Epithelial cell of proximal tubule (primary cell): ENCODE measurements around the gene REPS2. TPM values are rescaled to one million over a fixed set of nuclear protein-coding genes. Genes with fewer than 3 reads are reported as not detected.

Experiments
- DNase-seq: peaks from one replicate; pipeline ENCODE4 v3.0.0-alpha.2; 2011; ENCODE audit warnings: low read depth
- H3K4me3 ChIP-seq: 2 replicates; pipeline ENCODE4 v1.5.1; 2011; ENCODE audit warnings: low read depth, mild to moderate bottlenecking, low read length
- total RNA-seq: library from RNA; depleted of rRNA; stranded (reverse); fragments of >200 nt; gene quantifications from 2 replicates; pipeline ENCODE4 v1.2.3, GENCODE V29; 2015
- TF ChIP-seq, protein P1 (sequence below): conservative IDR thresholded peaks from 2 replicates; pipeline ENCODE4 v1.5.1; 2012; ENCODE audit warnings: low read depth, mild to moderate bottlenecking, low read length

Gene REPS2
- total RNA-seq, 1 donor from 2014 or later, result 1.7 TPM

- no peak for DNase-seq
- no peak overlapping the region for H3K4me3 ChIP-seq
- TF ChIP-seq, protein P1, sequence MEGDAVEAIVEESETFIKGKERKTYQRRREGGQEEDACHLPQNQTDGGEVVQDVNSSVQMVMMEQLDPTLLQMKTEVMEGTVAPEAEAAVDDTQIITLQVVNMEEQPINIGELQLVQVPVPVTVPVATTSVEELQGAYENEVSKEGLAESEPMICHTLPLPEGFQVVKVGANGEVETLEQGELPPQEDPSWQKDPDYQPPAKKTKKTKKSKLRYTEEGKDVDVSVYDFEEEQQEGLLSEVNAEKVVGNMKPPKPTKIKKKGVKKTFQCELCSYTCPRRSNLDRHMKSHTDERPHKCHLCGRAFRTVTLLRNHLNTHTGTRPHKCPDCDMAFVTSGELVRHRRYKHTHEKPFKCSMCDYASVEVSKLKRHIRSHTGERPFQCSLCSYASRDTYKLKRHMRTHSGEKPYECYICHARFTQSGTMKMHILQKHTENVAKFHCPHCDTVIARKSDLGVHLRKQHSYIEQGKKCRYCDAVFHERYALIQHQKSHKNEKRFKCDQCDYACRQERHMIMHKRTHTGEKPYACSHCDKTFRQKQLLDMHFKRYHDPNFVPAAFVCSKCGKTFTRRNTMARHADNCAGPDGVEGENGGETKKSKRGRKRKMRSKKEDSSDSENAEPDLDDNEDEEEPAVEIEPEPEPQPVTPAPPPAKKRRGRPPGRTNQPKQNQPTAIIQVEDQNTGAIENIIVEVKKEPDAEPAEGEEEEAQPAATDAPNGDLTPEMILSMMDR, result no peak
Measured at GRCh38 chrX:17053502-17053901, 107.0 kb downstream of the REPS2 start.

- no peak overlapping the region for H3K4me3 ChIP-seq
- no peak for DNase-seq
- TF ChIP-seq, protein P1, result no peak
Measured at GRCh38 chrX:17056868-17057608, 110.6 kb downstream of the REPS2 start.

DNA sequence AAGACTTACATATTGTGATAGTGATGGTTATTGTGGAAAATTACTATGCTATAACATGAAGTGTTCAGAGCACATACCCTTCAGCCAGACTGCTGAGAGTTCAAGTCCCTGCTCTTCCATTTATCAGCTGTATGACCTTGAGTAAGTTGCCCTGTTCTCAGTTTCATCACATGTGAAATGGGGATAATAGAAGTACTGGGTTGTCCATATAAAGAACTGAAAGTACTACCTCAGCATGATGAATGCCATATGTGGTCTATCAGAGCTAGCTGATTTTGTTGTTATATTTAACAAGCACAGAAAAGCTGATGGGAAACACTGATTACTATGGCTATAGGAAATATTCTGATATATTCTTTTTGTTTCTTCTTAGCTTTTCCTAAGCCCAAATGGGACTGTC lies 115.6 kb downstream of the REPS2 start:
- no peak overlapping the region for H3K4me3 ChIP-seq
- no peak for DNase-seq
- TF ChIP-seq, protein P1, result no peak

DNA sequence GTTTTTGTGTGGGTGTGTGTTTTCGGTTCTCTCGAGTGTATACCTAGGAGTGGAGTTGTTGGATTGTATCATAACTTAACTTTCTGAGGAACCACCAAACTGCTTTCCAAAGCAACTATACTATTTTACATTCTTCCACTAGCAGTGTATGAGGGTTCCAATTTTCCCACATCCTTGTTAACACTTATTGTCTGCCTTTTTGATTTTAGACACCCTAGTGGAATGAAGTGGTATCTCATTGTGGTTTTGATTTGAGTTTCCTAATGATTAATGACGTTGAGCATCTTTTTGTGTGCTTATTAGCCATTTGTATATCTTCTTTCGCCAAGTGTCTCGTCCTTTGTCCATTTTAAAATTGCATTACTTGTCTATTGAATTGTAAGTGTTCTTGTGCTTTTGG lies 118.6 kb downstream of the REPS2 start:
- DNase-seq, result no peak
- no peak overlapping the region for H3K4me3 ChIP-seq
- TF ChIP-seq, protein P1, result peak; percentile 3

DNA sequence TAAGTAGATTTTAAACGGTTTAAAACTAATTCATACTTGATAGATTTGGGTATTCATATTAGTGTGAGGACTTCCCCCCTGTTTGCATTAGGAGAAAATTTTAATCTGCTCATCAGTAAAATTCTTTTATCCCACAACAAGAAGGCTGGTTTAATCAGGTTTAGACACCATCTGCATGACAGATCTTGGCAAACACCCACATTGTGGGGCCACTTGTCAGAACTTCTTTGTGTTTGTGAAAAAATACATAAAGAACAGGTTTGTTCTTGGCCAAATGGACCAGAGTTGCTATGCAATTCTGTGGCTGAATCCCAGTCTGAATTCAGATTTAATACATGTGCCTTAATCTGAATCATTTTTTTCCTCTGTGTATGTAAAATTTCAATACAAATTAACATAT lies 121.1 kb downstream of the REPS2 start:
- DNase-seq, result no peak
- H3K4me3 ChIP-seq, result no peak overlapping the region
- TF ChIP-seq, protein P1, result no peak

GRCh38 chrX:17072301-17072700 lies 125.8 kb downstream of the REPS2 start:
- H3K4me3 ChIP-seq, result no peak overlapping the region
- DNase-seq, result no peak

More at GRCh38 chrX:17072301-17072700, 125.8 kb downstream of the REPS2 start:
- TF ChIP-seq, protein P1, result no peak
